Hematopoietic multipotent progenitor cell treated with erythropoietin and hydrocortisone succinate and interleukin-3 and kit ligand, for 8 days (in vitro differentiated cells): Measurements from ENCODE around the gene TLCD3B.
A peak's percentile ranks its signal among the peaks of the same experiment; 100 is the strongest.

Source experiments
- DNase-seq: peaks from one replicate; pipeline ENCODE4 v3.0.0-alpha.2; 2015

TLCD3B gene

GRCh38 chr16:29987371-29988085 is 43.5 kb downstream of the TLCD3B start:
- DNase-seq = no peak

GRCh38 chr16:29986931-29987330 is 44.1 kb downstream of the TLCD3B start:
- DNase-seq = no peak

- no peak for DNase-seq
These were observed 44.8 kb downstream of the TLCD3B start for GRCh38 chr16:29986231-29986630.

- no peak for DNase-seq
These were observed 45.7 kb downstream of the TLCD3B start for GRCh38 chr16:29985271-29985811.

- no peak for DNase-seq
These were observed 46.3 kb downstream of the TLCD3B start for GRCh38 chr16:29984764-29985147.

- no peak for DNase-seq
These were observed 46.8 kb downstream of the TLCD3B start for GRCh38 chr16:29984137-29984763.

GRCh38 chr16:29983420-29984136 is 47.5 kb downstream of the TLCD3B start:
- no peak for DNase-seq

GRCh38 chr16:29982560-29983419 is 48.3 kb downstream of the TLCD3B start:
- no peak for DNase-seq

GRCh38 chr16:29978564-29979270 is 52.4 kb downstream of the TLCD3B start:
- DNase-seq = no peak

- no peak for DNase-seq
These were observed 53.0 kb downstream of the TLCD3B start for GRCh38 chr16:29978081-29978480.

GRCh38 chr16:29977063-29977825 is 53.8 kb downstream of the TLCD3B start:
- no peak for DNase-seq

GRCh38 chr16:29975811-29976511 is 55.1 kb downstream of the TLCD3B start:
- DNase-seq = peak; percentile 64

- no peak for DNase-seq
These were observed 55.9 kb downstream of the TLCD3B start for GRCh38 chr16:29975134-29975538.
